ENCODE data around the gene TGFBR3L.

Gene TGFBR3L

DNA sequence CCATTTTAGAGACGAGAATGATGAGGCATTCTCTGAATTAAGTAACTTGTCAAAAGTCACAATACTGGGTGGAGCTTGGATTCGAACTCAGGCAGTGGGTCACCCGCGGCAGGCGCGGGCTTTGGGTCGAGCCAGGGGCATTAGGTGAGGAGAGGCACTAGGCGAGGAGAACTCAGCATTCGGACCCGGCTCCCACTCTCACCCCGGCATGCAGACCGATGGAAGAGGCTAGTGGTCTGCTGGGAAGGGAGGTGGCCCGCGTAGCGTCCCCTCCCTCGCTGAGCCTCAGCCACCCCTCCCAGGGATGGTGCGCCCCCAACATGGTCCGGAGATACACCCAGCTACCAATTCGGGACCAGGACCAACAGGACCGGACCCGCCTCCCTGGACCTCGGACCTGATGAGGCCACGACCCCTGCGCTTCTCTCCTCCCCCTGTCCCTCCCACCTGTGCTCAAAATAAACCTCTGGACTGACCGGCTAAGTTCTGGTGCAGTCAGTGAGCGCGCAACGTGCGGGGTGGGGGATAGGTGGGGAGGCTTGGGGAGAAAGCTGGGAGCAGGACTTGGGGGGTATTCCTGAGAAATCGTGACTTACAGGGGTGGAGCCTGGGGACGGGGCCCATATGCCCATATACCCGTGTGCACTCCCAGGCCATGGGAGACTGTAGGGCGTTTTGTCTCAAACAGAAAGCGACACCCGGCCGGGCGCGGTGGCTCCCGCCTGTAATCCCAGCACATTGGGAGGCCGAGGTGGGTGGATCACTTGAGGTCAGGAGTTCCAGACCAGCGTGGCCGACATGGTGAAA is 4.2 kb downstream of the TGFBR3L start:
- TF ChIP-seq, protein P1, sequence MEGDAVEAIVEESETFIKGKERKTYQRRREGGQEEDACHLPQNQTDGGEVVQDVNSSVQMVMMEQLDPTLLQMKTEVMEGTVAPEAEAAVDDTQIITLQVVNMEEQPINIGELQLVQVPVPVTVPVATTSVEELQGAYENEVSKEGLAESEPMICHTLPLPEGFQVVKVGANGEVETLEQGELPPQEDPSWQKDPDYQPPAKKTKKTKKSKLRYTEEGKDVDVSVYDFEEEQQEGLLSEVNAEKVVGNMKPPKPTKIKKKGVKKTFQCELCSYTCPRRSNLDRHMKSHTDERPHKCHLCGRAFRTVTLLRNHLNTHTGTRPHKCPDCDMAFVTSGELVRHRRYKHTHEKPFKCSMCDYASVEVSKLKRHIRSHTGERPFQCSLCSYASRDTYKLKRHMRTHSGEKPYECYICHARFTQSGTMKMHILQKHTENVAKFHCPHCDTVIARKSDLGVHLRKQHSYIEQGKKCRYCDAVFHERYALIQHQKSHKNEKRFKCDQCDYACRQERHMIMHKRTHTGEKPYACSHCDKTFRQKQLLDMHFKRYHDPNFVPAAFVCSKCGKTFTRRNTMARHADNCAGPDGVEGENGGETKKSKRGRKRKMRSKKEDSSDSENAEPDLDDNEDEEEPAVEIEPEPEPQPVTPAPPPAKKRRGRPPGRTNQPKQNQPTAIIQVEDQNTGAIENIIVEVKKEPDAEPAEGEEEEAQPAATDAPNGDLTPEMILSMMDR (IDR thresholded peaks at IDR 0.05; ENCODE audit: control insufficient read depth, extremely low read depth, insufficient read depth): no peak
- DNase-seq (ENCODE audit: low read depth): no peak
- no peak overlapping the region for H3K4me3 ChIP-seq (ENCODE audit: low read depth, low read length)

DNA sequence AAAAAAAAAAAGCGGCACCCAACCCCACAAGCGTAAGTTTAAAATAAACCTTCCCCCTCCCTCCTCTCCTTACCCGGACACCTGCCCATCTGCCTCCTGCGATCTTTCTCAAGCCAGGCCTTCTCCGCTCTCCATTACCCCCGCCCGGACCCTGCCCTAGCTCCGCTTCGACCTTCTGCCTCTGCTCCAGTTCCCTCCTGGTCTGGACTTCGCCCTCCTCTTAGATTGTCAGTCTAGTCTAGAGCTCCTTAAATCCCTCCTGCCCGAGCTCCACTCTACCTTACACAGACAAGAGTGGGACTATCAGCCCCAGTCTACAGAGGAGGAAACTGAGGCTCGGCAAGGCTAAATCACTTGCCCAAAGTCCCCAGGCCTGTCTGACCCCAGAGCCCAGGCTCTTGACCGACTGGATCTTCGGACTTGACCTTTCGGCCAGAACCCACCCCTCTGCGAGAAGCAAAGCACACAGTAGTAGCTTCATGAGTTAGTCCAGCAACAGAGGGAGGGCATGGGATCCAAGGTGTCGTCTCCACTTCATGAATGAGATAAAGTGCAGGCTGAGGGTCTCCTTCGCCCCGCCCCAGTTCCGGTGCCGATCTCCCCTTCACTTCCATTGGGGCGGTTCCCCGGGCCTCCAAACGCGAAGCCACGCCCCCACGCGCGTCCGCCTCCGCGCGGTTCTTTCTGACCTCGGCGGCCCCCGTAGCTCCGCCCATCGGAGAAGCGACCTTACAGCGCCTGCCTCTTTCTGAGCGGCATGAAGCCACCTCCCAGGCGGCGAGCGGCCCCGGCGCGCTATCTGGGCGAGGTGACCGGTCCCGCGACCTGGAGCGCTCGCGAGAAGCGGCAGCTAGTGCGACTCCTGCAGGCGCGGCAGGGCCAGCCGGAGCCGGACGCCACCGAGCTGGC is 5.2 kb downstream of the TGFBR3L start, which contains the start of gene SNAPC2:
SNAPC2 (plus strand) TSS at position 729 of the 909 bp plus-strand sequence; CDS start at position 758, 29 bp downstream.
- TF ChIP-seq, protein P1 (IDR thresholded peaks at IDR 0.05; ENCODE audit: control insufficient read depth, extremely low read depth, insufficient read depth): no peak; the same call in 1 of the 2 replicates
- H3K4me3 ChIP-seq (ENCODE audit: low read depth, low read length): peak within 1 kb of the TSS; percentile 77
- peak; percentile 76 for DNase-seq (ENCODE audit: low read depth)

DNA sequence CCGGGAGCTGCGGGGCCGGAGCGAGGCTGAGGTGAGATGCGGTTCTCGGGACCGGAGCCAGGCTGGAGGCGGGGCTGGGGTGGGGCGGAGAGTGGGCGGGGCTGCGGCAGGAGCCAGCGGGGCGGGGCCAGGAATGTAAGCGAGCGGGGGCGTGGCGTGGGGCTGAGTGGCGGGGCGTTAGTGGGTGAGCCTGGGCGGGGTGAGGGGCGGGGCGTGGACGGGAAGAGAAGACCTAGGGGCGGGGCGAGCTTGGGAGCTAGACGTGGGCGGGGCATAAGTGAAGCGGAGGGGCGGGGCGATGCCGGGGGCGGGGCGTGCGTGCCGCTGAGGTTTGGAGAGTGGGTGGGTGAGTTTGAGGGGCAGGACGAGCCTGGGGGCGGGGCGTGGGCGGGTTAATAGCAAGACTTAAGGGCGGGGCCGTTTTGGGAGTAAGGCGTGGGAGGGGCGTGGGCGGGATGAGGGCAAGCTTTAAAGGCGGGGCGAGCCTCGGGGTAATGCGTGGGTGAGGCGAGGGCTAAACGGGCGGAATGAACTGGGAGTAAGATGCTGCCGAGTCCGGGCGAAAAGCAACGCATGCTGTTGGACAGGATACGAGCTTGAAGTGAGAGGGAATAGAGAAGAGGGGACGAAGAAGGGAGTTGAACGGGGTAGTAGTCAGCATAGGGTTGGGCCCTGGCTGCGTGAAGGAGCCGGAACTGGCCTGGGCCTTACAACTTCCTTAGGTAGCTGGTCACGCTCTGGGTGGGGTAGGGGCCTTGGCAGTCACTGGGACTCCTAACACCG is 6.1 kb downstream of the TGFBR3L start:
- peak; percentile 85 for DNase-seq (ENCODE audit: low read depth)
- TF ChIP-seq, protein P1 (IDR thresholded peaks at IDR 0.05; ENCODE audit: control insufficient read depth, extremely low read depth, insufficient read depth): no peak
- H3K4me3 ChIP-seq (ENCODE audit: low read depth, low read length): peak overlapping the region; percentile 77

DNA sequence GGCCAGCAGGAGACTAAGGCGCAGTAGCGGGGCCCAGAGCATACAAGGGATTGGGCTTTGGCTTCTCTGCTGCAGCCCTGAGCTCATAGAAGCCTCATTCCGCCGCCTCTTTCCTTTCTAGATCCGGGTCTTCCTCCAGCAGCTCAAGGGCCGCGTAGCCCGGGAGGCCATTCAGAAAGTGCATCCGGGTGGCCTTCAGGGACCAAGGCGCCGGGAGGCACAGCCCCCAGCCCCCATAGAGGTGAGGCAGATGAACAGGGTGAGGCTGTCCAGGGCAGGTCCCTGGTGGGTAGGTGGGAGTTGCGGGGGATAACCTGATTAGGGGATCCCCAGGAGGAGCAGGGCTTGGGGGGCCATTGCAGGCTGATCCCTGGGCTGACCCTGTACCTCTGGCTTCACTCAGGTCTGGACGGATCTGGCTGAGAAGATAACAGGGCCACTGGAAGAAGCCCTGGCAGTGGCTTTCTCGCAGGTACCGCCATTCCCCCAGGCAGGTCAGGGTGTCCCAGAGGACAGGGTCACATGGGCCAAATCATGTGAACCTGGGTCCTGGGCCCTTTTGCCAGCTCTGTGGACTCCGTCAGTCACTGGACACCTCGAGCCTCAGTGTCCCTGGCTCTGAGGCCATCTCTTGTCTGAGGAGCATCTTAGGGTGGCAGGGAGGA is 6.8 kb downstream of the TGFBR3L start:
- peak overlapping the region; percentile 77 for H3K4me3 ChIP-seq (ENCODE audit: low read depth, low read length)
- no peak for DNase-seq (ENCODE audit: low read depth)
- TF ChIP-seq, protein P1 (IDR thresholded peaks at IDR 0.05; ENCODE audit: control insufficient read depth, extremely low read depth, insufficient read depth): no peak

DNA sequence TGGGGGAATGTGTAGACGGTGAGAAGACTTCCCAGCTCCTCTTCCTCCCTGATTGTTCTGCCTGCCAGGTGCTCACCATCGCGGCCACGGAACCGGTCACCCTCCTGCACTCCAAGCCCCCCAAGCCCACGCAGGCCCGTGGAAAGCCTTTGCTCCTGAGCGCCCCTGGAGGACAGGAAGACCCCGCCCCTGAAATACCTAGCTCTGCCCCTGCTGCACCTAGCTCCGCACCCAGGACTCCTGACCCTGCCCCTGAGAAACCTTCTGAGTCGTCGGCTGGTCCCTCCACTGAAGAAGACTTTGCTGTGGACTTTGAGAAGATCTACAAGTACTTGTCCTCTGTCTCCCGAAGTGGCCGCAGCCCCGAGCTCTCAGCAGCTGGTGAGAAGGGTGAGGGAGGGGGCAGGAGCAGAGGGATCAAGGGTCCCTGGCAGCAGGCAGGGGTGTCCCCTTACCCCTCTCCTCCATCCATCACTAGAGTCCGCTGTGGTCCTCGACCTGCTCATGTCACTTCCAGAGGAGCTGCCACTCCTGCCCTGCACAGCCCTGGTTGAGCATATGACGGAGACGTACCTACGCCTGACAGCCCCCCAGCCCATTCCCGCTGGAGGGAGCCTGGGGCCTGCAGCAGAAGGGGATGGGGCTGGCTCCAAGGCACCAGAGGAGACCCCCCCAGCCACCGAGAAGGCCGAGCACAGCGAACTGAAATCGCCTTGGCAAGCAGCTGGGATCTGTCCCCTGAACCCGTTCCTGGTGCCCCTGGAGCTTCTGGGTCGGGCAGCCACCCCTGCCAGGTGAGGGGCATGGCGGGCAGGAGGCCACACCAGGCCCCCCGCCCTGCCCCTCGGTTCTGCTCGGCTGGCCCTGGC is 7.6 kb downstream of the TGFBR3L start:
- peak overlapping the region; percentile 77 for H3K4me3 ChIP-seq (ENCODE audit: low read depth, low read length)
- DNase-seq (ENCODE audit: low read depth): no peak
- TF ChIP-seq, protein P1 (IDR thresholded peaks at IDR 0.05; ENCODE audit: control insufficient read depth, extremely low read depth, insufficient read depth): no peak

All from LNCaP clone FGC (cell line).